Fibroblast of lung (primary cell): Measurements from ENCODE around the gene NAA16. TPM values are rescaled to one million over a fixed set of nuclear protein-coding genes. Genes with fewer than 3 reads are reported as not detected.

ENCODE experiments used
- DNase-seq, 2 donors: peaks; one replicate each; pipeline versions ENCODE4 v3.0.0 to v3.0.0-alpha.2; 2010; ENCODE audit warnings: low read depth in 2 of 2
- H2AFZ ChIP-seq: 2 replicates; pipeline ENCODE4 v1.5.1; 2012; ENCODE audit warnings: low read length, control low read depth, inconsistent platforms
- H3K27ac ChIP-seq: 2 replicates; pipeline ENCODE4 v1.5.1; 2011; ENCODE audit warnings: low read length, control low read depth; ENCODE audit not compliant: insufficient read depth
- H3K27me3 ChIP-seq: 2 replicates; pipeline ENCODE4 v1.5.1; 2011; ENCODE audit warnings: mild to moderate bottlenecking, low read length; ENCODE audit not compliant: control insufficient read depth, insufficient read depth
- H3K36me3 ChIP-seq: 2 replicates; pipeline ENCODE4 v1.5.1; 2011; ENCODE audit warnings: low read length; ENCODE audit not compliant: control insufficient read depth, insufficient read depth
- H3K4me1 ChIP-seq: 2 replicates; pipeline ENCODE4 v1.5.1; 2011; ENCODE audit warnings: low read length; ENCODE audit not compliant: control insufficient read depth, insufficient read depth; ENCODE audit errors: extremely low read depth
- H3K4me2 ChIP-seq: 2 replicates; pipeline ENCODE4 v1.5.1; 2011; ENCODE audit warnings: low read length, control low read depth; ENCODE audit not compliant: insufficient read depth; ENCODE audit errors: extremely low read depth
- H3K4me3 ChIP-seq, 4 experiments: fragments of 200-600 bp in 1 of 4; sonication (generic) in 1 of 4; replicated peaks in 1 of 4; 2 replicates each; pipeline ENCODE4 v1.5.1; 2011 to 2016; ENCODE audit warnings: low read length in 4 of 4, low read depth in 3 of 4, mild to moderate bottlenecking in 3 of 4, control low read depth in 2 of 4, inconsistent platforms in 1 of 4, mixed read lengths in 1 of 4; ENCODE audit not compliant: insufficient read depth in 1 of 4; ENCODE audit errors: control extremely low read depth in 1 of 4
- H3K79me2 ChIP-seq: 2 replicates; pipeline ENCODE4 v1.5.1; 2012; ENCODE audit warnings: mild to moderate bottlenecking, low read length, inconsistent platforms; ENCODE audit not compliant: control insufficient read depth, insufficient read depth
- H3K9ac ChIP-seq: 2 replicates; pipeline ENCODE4 v1.5.1; 2011; ENCODE audit warnings: mild to moderate bottlenecking, low read length, control low read depth; ENCODE audit not compliant: insufficient read depth
- H3K9me3 ChIP-seq: 2 replicates; pipeline ENCODE4 v1.5.1; 2012; ENCODE audit warnings: low read depth, low read length; ENCODE audit not compliant: control insufficient read depth, insufficient read depth
- H4K20me1 ChIP-seq: 2 replicates; pipeline ENCODE4 v1.5.1; 2011; ENCODE audit warnings: low read length; ENCODE audit not compliant: control insufficient read depth, insufficient read depth; ENCODE audit errors: extremely low read depth
- CTCF ChIP-seq, 2 donors: IDR thresholded peaks in 1 of 2; conservative IDR thresholded peaks in 1 of 2; 1 replicate in 1 of 2; 2 replicates in 1 of 2; pipeline ENCODE4 v1.5.1; 2011 to 2012; ENCODE audit warnings: low read length in 2 of 2, control low read depth in 1 of 2, inconsistent platforms in 1 of 2, low read depth in 1 of 2, mild to moderate bottlenecking in 1 of 2
- EZH2 ChIP-seq: IDR thresholded peaks from 2 replicates; pipeline ENCODE4 v1.5.1; 2012; ENCODE audit warnings: low read length, control low read depth, mild to moderate bottlenecking; ENCODE audit errors: missing control alignments
- polyA plus RNA-seq, 2 donors: library from polyadenylated mRNA; depleted of rRNA in 1 of 2; stranded (reverse) in 1 of 2; unstranded in 1 of 2; fragments of >200 nt; gene quantifications; 2 replicates each; pipeline ENCODE4 v1.2.1, GENCODE V29; 2011 to 2012; ENCODE audit warnings: missing spikeins in 1 of 2
- total RNA-seq: library from RNA; depleted of rRNA; stranded (reverse); fragments of >200 nt; gene quantifications from 2 replicates; pipeline ENCODE4 v1.2.1, GENCODE V29; 2014

The NAA16 gene
- total and polyA plus RNA-seq, 2 donors (not counting 1 experiment from before 2014, with no cell fraction given), result 7.9 to 8.3 TPM

DNA sequence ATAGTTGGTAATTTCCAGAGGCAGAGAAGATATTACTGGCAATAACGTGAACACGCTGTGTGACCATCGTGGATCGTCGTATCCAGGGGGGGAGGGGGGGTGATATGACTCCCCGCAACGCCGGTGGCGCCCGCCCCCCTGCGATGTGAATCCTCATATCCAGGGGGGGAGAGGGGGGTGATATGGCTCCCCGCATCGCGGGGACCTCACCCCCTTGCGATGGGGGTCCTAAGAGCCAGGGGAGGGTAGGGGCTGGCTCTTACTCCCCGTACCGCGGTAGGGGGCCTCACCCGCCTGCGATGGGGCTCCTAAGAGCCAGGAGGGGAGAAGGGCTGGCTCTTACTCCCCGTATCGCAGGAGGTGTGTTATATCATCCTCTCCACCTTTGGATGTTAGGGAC, 115.0 kb downstream of the NAA16 start:
- DNase-seq, result no peak
- Histone ChIP-seq H3K27ac (no peak overlapping the region), H4K20me1 (no peaks in the 10 kb centered on the region), H3K27me3 (no peaks in the 10 kb centered on the region), H3K79me2 (no peaks in the 10 kb centered on the region), H3K4me1 (no peaks in the 10 kb centered on the region), H2AFZ (no peak overlapping the region), H3K36me3 (no peaks in the 10 kb centered on the region), H3K4me3 (no peak overlapping the region), H3K9ac (no peak overlapping the region), H3K4me2 (no peak overlapping the region), H3K9me3 (no peaks in the 10 kb centered on the region)
- no peak for TF ChIP-seq EZH2
- no peak for TF ChIP-seq CTCF (conservative IDR thresholded peaks at IDR 0.05 in 1 of 2, IDR thresholded peaks at IDR 0.05 in 1 of 2; ENCODE audit: low read depth in 1 of 2, low read length in 2 of 2)

Other genes with a start within 250 kb of the NAA16 start
- 12.6 and 13.7 TPM in 2 replicates for gene WBP4, start 249.8 kb upstream of the NAA16 start, total RNA-seq
- 17.7 and 18.2 TPM in 2 replicates for gene WBP4, start 249.8 kb upstream of the NAA16 start, polyA plus RNA-seq
- gene KBTBD6, start 178.5 kb upstream of the NAA16 start, total RNA-seq, result 10.0 and 12.4 TPM in 2 replicates
- gene KBTBD6, start 178.5 kb upstream of the NAA16 start, polyA plus RNA-seq, result 6.6 and 6.7 TPM in 2 replicates
- 4.6 and 5.9 TPM in 2 replicates for gene KBTBD7, start 116.7 kb upstream of the NAA16 start, total RNA-seq
- 3.4 and 3.5 TPM in 2 replicates for gene KBTBD7, start 116.7 kb upstream of the NAA16 start, polyA plus RNA-seq
- gene MTRF1, start 47.7 kb upstream of the NAA16 start, total RNA-seq, result 13.4 and 17.2 TPM in 2 replicates
- 9.4 and 11.6 TPM in 2 replicates for gene MTRF1, start 47.7 kb upstream of the NAA16 start, polyA plus RNA-seq
- gene RGCC, start 146.3 kb downstream of the NAA16 start, total RNA-seq, result 51.1 and 148 TPM in 2 replicates
- gene RGCC, start 146.3 kb downstream of the NAA16 start, polyA plus RNA-seq, result 65.9 and 122 TPM in 2 replicates